ENCODE data around the gene ARHGEF39. TPM values are rescaled to one million over a fixed set of nuclear protein-coding genes. Genes with fewer than 3 reads are reported as not detected.
"Not testable (repeated sequence)": the region's sequence is repeated elsewhere in the genome, so short reads cannot be mapped to it uniquely, and the experiment has no call there.

ARHGEF39 gene
- polyA plus RNA-seq, 1 donor from 2014 or later, result 0.64 TPM

DNA sequence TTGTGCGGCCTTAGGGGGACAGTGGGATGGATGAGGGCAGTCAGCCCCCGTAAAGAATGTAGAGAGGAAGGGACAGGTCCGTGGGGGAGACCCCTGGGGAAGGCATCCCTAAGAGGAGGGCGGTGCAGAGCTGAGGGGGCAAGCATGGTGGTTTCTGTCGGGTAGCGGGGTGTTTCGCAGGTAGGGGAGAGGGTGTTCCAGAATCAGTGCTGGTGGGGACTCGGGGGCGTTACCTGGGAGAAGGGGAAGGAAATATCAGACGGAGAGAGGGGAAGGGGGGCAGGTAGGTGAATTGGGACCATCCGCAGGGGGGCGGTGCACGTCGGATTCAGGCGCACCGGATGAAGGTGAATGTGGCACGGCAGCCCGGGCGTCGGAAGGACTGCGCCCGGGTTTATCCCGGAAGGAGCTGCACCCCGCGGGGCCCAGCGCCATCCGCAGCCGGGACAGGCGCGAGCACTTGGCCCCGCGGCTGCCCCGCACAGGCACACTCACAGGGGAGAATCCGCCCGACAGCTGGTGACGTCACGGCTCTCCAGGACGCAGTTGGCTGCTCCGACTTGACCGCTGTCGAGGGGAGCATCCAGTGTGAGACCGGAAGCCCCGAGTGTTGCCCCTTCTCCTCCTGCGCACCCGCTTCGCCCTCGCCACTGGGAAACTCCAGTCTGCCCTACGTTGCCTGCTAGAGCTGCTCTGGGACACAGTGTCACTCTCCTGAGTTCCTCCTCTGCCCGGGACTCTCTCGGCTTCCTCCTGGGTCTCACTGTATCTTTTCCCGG lies 48.1 kb downstream of the ARHGEF39 start:
- Mint-ChIP-seq H3K4me3 (peak overlapping the region; percentile 72 to 97 (median 86)), H3K9me3 (no peaks in the 10 kb centered on the region), H3K27ac (peak overlapping the region; percentile 47 to 98 (median 96)), H3K27me3 (peaks cover 3% of the 10 kb centered on the region), H3K36me3 (peaks cover 2% of the 10 kb centered on the region), H3K4me1 (peaks cover 36 to 54% (median 39%) of the 10 kb centered on the region in 3 donors)

DNA sequence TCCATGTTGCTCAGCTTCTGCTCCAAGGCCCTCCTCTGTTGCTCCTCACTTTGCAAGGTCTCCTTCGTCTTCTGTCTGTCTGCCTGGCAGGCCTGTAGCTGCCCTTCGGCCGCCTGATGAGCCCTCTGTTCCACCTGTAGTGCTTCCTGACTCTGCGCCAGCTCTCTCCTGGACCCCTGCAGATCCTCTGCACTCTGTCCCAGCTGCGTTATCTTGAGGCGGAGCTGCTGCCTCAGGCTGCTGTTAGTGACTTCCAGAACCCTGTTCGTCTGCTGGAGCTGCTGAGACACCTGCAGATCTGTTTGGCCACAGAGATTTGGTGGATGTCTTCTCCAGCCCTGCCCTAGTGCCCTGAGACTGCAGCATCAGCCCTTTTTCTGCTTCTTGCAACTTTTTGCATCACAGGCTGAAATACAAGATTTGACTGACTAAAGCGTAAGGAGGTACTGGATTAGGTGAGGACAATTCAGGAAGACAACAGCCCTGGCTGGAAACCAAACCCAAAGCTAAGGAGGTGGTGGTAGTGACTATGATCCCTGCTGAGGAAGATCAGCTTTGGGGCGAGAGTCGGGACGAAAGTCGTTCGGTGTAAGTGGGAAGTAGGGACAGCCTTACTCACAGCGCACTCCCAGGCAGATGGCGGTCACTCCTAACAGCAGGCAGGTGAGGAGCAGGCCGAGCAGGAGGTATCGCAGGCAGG lies 48.9 kb downstream of the ARHGEF39 start:
- peak overlapping the region; percentile 72 to 97 (median 86) for H3K4me3 Mint-ChIP-seq
- peaks cover 37 to 51% (median 42%) of the 10 kb centered on the region in 3 donors for H3K4me1 Mint-ChIP-seq
- peak overlapping the region; percentile 47 to 98 (median 96) for H3K27ac Mint-ChIP-seq

GRCh38 chr9:35612843-35613242 lies 52.2 kb downstream of the ARHGEF39 start:
- Mint-ChIP-seq H3K36me3 (peaks cover 2% of the 10 kb centered on the region), H3K4me1 (peaks cover 17 to 23% (median 20%) of the 10 kb centered on the region in 3 donors), H3K27ac (peak overlapping the region in 1 of 3 donors; percentile 67), H3K27me3 (peaks cover 3% of the 10 kb centered on the region), H3K4me3 (peak overlapping the region in 1 of 4 donors; percentile 28), H3K9me3 (no peaks in the 10 kb centered on the region)

More for the DNA sequence above, 48.9 kb downstream of the ARHGEF39 start:
- Mint-ChIP-seq H3K27me3 (peaks cover 3% of the 10 kb centered on the region), H3K36me3 (peaks cover 2% of the 10 kb centered on the region), H3K9me3 (no peaks in the 10 kb centered on the region)

- peak overlapping the region in 1 of 4 donors; percentile 70 for H3K4me3 Mint-ChIP-seq
- not testable (repeated sequence) for H3K27me3 Mint-ChIP-seq, H3K36me3 Mint-ChIP-seq, H3K9me3 Mint-ChIP-seq
- peak overlapping the region in 2 of 3 donors; percentile 67 to 79 for H3K27ac Mint-ChIP-seq
- H3K4me1 Mint-ChIP-seq, result peaks cover 12 to 20% (median 20%) of the 10 kb centered on the region in 3 donors
Measured at GRCh38 chr9:35612066-35612465, 52.9 kb downstream of the ARHGEF39 start.

GRCh38 chr9:35611230-35611797 lies 53.7 kb downstream of the ARHGEF39 start:
- H3K36me3 Mint-ChIP-seq, result peaks cover under 1% of the 10 kb centered on the region
- no peaks in the 10 kb centered on the region for H3K9me3 Mint-ChIP-seq
- peaks cover 2% of the 10 kb centered on the region for H3K27me3 Mint-ChIP-seq
- H3K4me3 Mint-ChIP-seq, result peak overlapping the region in 2 of 4 donors; percentile 31 to 70
- H3K27ac Mint-ChIP-seq, result peak overlapping the region in 2 of 3 donors; percentile 17 to 79
- peaks cover 14 to 22% (median 18%) of the 10 kb centered on the region in 3 donors for H3K4me1 Mint-ChIP-seq

DNA sequence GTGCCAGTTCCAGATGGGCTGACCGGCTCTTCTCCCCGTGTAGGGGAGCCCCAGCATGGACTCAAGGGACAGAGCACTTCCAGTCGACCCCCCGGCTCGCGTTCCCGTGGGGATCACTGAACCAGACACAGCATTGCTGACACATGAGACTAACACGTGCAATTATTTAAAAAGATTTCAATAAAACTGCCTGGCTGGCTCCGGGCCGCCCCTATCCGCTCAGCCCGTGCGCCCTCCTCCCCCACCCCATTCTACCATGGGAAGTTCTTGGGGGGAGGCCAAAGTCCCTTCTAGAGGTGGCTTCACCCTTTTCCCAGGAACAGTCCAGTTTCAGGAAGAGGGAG lies 55.2 kb downstream of the ARHGEF39 start:
- peaks cover 16 to 18% (median 17%) of the 10 kb centered on the region in 3 donors for H3K4me1 Mint-ChIP-seq
- H3K27ac Mint-ChIP-seq, result peak overlapping the region in 1 of 3 donors; percentile 67
- H3K4me3 Mint-ChIP-seq, result peak overlapping the region in 1 of 4 donors; percentile 44
- H3K36me3 Mint-ChIP-seq, result no peaks in the 10 kb centered on the region
- H3K9me3 Mint-ChIP-seq, result no peaks in the 10 kb centered on the region
- H3K27me3 Mint-ChIP-seq, result no peaks in the 10 kb centered on the region

Other genes starting within 250 kb of the ARHGEF39 start
- gene RUSC2, start 175.1 kb downstream of the ARHGEF39 start, polyA plus RNA-seq, result not detected
- gene TESK1, start 59.9 kb downstream of the ARHGEF39 start, polyA plus RNA-seq, result 10.3 TPM
- gene CD72, start 46.8 kb downstream of the ARHGEF39 start, polyA plus RNA-seq, result 51.9 TPM
- 188 TPM for gene SIT1, start 14.3 kb downstream of the ARHGEF39 start, polyA plus RNA-seq
- gene RMRP, start 7.2 kb downstream of the ARHGEF39 start, polyA plus RNA-seq, result 30.5 TPM
- gene CCDC107, start 6.9 kb downstream of the ARHGEF39 start, polyA plus RNA-seq, result 77.4 TPM
- gene CA9, start 8.7 kb upstream of the ARHGEF39 start, polyA plus RNA-seq, result not detected
- not detected for gene TPM2, start 24.7 kb upstream of the ARHGEF39 start, polyA plus RNA-seq
- 106 TPM for gene TLN1, start 67.0 kb upstream of the ARHGEF39 start, polyA plus RNA-seq
- gene CREB3, start 67.5 kb upstream of the ARHGEF39 start, polyA plus RNA-seq, result 29.3 TPM
- 34.6 TPM for gene GBA2, start 84.0 kb upstream of the ARHGEF39 start, polyA plus RNA-seq
- 7.2 TPM for gene RGP1, start 84.1 kb upstream of the ARHGEF39 start, polyA plus RNA-seq
- gene MSMP, start 89.1 kb upstream of the ARHGEF39 start, polyA plus RNA-seq, result 3.8 TPM
- 1.9 TPM for gene NPR2, start 126.4 kb upstream of the ARHGEF39 start, polyA plus RNA-seq
- 1.1 TPM for gene SPAG8, start 147.1 kb upstream of the ARHGEF39 start, polyA plus RNA-seq
- gene HINT2, start 149.8 kb upstream of the ARHGEF39 start, polyA plus RNA-seq, result 89.2 TPM
- gene FAM221B, start 163.5 kb upstream of the ARHGEF39 start, polyA plus RNA-seq, result not detected
- 1.3 TPM for gene TMEM8B, start 164.0 kb upstream of the ARHGEF39 start, polyA plus RNA-seq
- not detected for gene OR13J1, start 205.2 kb upstream of the ARHGEF39 start, polyA plus RNA-seq
- gene HRCT1, start 241.0 kb upstream of the ARHGEF39 start, polyA plus RNA-seq, result not detected
- gene SPAAR, start 244.3 kb upstream of the ARHGEF39 start, polyA plus RNA-seq, result not detected

Data from IgD-negative memory B cell (primary cell).